ENCODE measurements around the gene MAPK1. TPM values are rescaled to one million over a fixed set of nuclear protein-coding genes. Genes with fewer than 3 reads are reported as not detected.
"Not testable (repeated sequence)": the region's sequence is repeated elsewhere in the genome, so short reads cannot be mapped to it uniquely, and the experiment has no call there.

The MAPK1 gene
- total and polyA plus RNA-seq, 2 donors (not counting 3 experiments of a cell fraction or from before 2014, with no cell fraction given), result 50.9 to 163 TPM

DNA sequence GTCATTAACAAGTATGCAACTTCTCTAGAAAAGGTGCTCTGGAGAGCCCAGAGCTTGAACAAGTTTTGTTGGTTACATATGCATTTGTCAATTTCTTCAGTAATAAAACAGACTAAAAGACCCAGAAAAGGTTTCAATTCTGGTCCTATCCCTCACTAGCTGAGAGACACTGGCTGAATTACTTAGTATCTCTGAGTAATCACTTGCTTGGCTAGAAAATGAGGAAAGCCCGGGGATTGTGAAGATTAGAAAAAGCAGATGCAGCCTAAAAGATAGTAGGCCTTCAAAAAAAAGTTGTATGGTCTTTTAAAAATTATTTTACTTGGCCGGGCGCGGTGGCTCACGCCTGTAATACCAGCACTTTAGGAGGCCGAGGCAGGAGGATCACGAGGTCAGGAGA lies 41.2 kb downstream of the MAPK1 start:
- no peaks in the 10 kb centered on the region for H3K27me3 ChIP-seq (ENCODE audit: control insufficient read depth in 2 of 2, insufficient read depth in 2 of 2, low read length in 2 of 2)
- no peaks in the 10 kb centered on the region for H3K9me1 ChIP-seq (replicated peaks; ENCODE audit: control insufficient read depth, extremely low read depth, insufficient read depth, low read length)
- H3K4me2 ChIP-seq (ENCODE audit: insufficient read depth, low read length), result no peak overlapping the region
- intact Hi-C loops (cut with micrococcal nuclease) (no loop called here), dilution Hi-C loops (cut with MboI; ENCODE audit: extremely low pct_ligation_motif_present, low sequenced_read_pairs) (no loop called here)
- no peaks in the 10 kb centered on the region for H3K36me3 ChIP-seq (ENCODE audit: control insufficient read depth in 2 of 2, extremely low read depth in 1 of 2, insufficient read depth in 2 of 2, low read length in 2 of 2)
- no peak overlapping the region for H3K27ac ChIP-seq (ENCODE audit: insufficient read depth, low read depth, low read length)
- H3K79me2 ChIP-seq (ENCODE audit: control insufficient read depth, insufficient read depth, low read length), result peaks cover 96% of the 10 kb centered on the region
- FAIRE-seq, result no peak
- ChIA-PET CTCF (interaction anchor here (1.3 to 2.2 kb wide), 3 partner anchors 9 to 11 kb away, joined by 4 to 9 read pairs (median 7); no protein-coding TSS in a partner anchor), POLR2A (no interaction called here)
- BruUV-seq (replicated peaks), result no TSS peak
- DNase-seq (ENCODE audit: low read depth, low spot score), result no peak
- peaks cover 18% of the 10 kb centered on the region for H3K4me1 ChIP-seq (ENCODE audit: control insufficient read depth, extremely low read depth, insufficient read depth, low read length)
- no peak overlapping the region for H3K9ac ChIP-seq (replicated peaks; ENCODE audit: extremely low read depth, insufficient read depth, low read length)
- H4K20me1 ChIP-seq (replicated peaks; ENCODE audit: control insufficient read depth, extremely low read depth, insufficient read depth, low read length), result peaks cover 14% of the 10 kb centered on the region
- H3K9me3 ChIP-seq (replicated peaks; ENCODE audit: control insufficient read depth, insufficient read depth, low read length), result no peaks in the 10 kb centered on the region
- TF ChIP-seq MYC (IDR thresholded peaks at IDR 0.05; ENCODE audit: low read depth, low read length) (no peak), POLR2A (IDR thresholded peaks at IDR 0.05; ENCODE audit: low read depth, low read length) (no peak), POLR2AphosphoS5 (IDR thresholded peaks at IDR 0.05; ENCODE audit: insufficient read depth, low read depth, low read length) (no peak)
- TF ChIP-seq, protein P1, sequence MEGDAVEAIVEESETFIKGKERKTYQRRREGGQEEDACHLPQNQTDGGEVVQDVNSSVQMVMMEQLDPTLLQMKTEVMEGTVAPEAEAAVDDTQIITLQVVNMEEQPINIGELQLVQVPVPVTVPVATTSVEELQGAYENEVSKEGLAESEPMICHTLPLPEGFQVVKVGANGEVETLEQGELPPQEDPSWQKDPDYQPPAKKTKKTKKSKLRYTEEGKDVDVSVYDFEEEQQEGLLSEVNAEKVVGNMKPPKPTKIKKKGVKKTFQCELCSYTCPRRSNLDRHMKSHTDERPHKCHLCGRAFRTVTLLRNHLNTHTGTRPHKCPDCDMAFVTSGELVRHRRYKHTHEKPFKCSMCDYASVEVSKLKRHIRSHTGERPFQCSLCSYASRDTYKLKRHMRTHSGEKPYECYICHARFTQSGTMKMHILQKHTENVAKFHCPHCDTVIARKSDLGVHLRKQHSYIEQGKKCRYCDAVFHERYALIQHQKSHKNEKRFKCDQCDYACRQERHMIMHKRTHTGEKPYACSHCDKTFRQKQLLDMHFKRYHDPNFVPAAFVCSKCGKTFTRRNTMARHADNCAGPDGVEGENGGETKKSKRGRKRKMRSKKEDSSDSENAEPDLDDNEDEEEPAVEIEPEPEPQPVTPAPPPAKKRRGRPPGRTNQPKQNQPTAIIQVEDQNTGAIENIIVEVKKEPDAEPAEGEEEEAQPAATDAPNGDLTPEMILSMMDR (IDR thresholded peaks at IDR 0.05; ENCODE audit: extremely low read depth in 1 of 2, insufficient read depth in 1 of 2, low read depth in 1 of 2, low read length in 2 of 2), result no peak
- H3K4me3 ChIP-seq (replicated peaks in 1 of 3; ENCODE audit: insufficient read depth in 1 of 3, low read depth in 1 of 3, low read length in 3 of 3), result no peak overlapping the region
- no peak overlapping the region for H2AFZ ChIP-seq (ENCODE audit: low read depth, low read length)

- H3K27me3 ChIP-seq (ENCODE audit: control insufficient read depth in 2 of 2, insufficient read depth in 2 of 2, low read length in 2 of 2); DNase-seq (ENCODE audit: low read depth, low spot score); H3K9ac ChIP-seq (replicated peaks; ENCODE audit: extremely low read depth, insufficient read depth, low read length); POLR2A ChIA-PET; H3K27ac ChIP-seq (ENCODE audit: insufficient read depth, low read depth, low read length); H2AFZ ChIP-seq (ENCODE audit: low read depth, low read length); H3K9me3 ChIP-seq (replicated peaks; ENCODE audit: control insufficient read depth, insufficient read depth, low read length); H3K4me3 ChIP-seq (replicated peaks in 1 of 3; ENCODE audit: insufficient read depth in 1 of 3, low read depth in 1 of 3, low read length in 3 of 3); H3K36me3 ChIP-seq (ENCODE audit: control insufficient read depth in 2 of 2, extremely low read depth in 1 of 2, insufficient read depth in 2 of 2, low read length in 2 of 2); intact Hi-C loops (cut with micrococcal nuclease); FAIRE-seq; H3K9me1 ChIP-seq (replicated peaks; ENCODE audit: control insufficient read depth, extremely low read depth, insufficient read depth, low read length); BruUV-seq (replicated peaks): not testable (repeated sequence)
- peaks cover 20% of the 10 kb centered on the region for H3K4me1 ChIP-seq (ENCODE audit: control insufficient read depth, extremely low read depth, insufficient read depth, low read length)
- CTCF ChIA-PET, result interaction anchor here (1.3 to 2.2 kb wide), 6 partner anchors 8 to 42 kb away, joined by 3 to 9 read pairs (median 4); partner anchors contain the start of gene MAPK1
- peaks cover 14% of the 10 kb centered on the region for H4K20me1 ChIP-seq (replicated peaks; ENCODE audit: control insufficient read depth, extremely low read depth, insufficient read depth, low read length)
- peak overlapping the region; percentile 27 for H3K4me2 ChIP-seq (ENCODE audit: insufficient read depth, low read length)
- dilution Hi-C loops (cut with MboI; ENCODE audit: extremely low pct_ligation_motif_present, low sequenced_read_pairs), result loop anchor here (25.0 kb wide), 1 partner anchor 112 kb away; no protein-coding TSS in a partner anchor
- peaks cover 93% of the 10 kb centered on the region for H3K79me2 ChIP-seq (ENCODE audit: control insufficient read depth, insufficient read depth, low read length)
These were observed 42.5 kb downstream of the MAPK1 start for GRCh38 chr22:21824962-21825361.

Data from endothelial cell of umbilical vein (primary cell).